K562 (cell line): ENCODE data around the gene IRF6. TPM values are rescaled to one million over a fixed set of nuclear protein-coding genes. Genes with fewer than 3 reads are reported as not detected.

ENCODE experiments used
- ATF1 ChIP-seq, 2 experiments: fragments of 450-650 bp in 1 of 2; IDR thresholded peaks; 2 replicates each; pipeline ENCODE4 v1.6.1; 2016; ENCODE audit warnings: missing compliant biosample characterization in 1 of 2, missing genetic modification characterization in 1 of 2
- CBFA2T3 ChIP-seq: fragments of 450-650 bp; IDR thresholded peaks from 2 replicates; pipeline ENCODE4 v1.6.1; 2017
- CCAR2 ChIP-seq: fragments of 200-400 bp; formaldehyde crosslinking; IDR thresholded peaks from 2 replicates; pipeline ENCODE4 v1.6.1; 2017; ENCODE audit warnings: mild to moderate bottlenecking, low read depth, low read length
- CTBP1 ChIP-seq: fragments of 450-650 bp; IDR thresholded peaks from 2 replicates; pipeline ENCODE4 v1.6.1; 2016; ENCODE audit warnings: borderline replicate concordance
- ELF2 ChIP-seq: fragments of 250-450 bp; sonication (Bioruptor Pico); IDR thresholded peaks from 2 replicates; pipeline ENCODE4 v1.5.0; 2021; ENCODE audit warnings: mild to moderate bottlenecking
- KLF6 ChIP-seq: fragments of 250-450 bp; sonication (Bioruptor Pico); IDR thresholded peaks from 2 replicates; pipeline ENCODE4 v1.4.0; 2020; ENCODE audit warnings: mild to moderate bottlenecking, moderate library complexity, borderline replicate concordance
- MAFF ChIP-seq: IDR thresholded peaks from 2 replicates; pipeline ENCODE4 v1.6.1; 2012; ENCODE audit warnings: low read length, improper control_type of control experiment
- RB1 ChIP-seq: fragments of 450-650 bp; IDR thresholded peaks from 2 replicates; pipeline ENCODE4 v1.6.1; 2017; ENCODE audit warnings: low read depth, mild to moderate bottlenecking
- SP2 ChIP-seq: IDR thresholded peaks from 2 replicates; pipeline ENCODE4 v1.6.1; 2011; ENCODE audit warnings: mild to moderate bottlenecking, low read depth, low read length, moderate library complexity; ENCODE audit not compliant: poor library complexity, severe bottlenecking; ENCODE audit errors: extremely low read depth
- ZNF507 ChIP-seq: conservative IDR thresholded peaks from 2 replicates; pipeline ENCODE4 v1.6.1; 2017; ENCODE audit warnings: missing genetic modification characterization, missing compliant biosample characterization
- ZNF699 ChIP-seq: fragments of 250-450 bp; sonication (Bioruptor Pico); IDR thresholded peaks from 2 replicates; pipeline ENCODE4 v1.8.0; 2021; ENCODE audit warnings: mild to moderate bottlenecking, moderate library complexity; ENCODE audit not compliant: insufficient replicate concordance
- polyA plus RNA-seq, 8 experiments: library from polyadenylated mRNA; depleted of rRNA in 4 of 8; stranded (reverse) in 5 of 8; unstranded in 3 of 8; fragments of >200 nt; fragmentation: Nextera tagmentation in 2 of 8; fragmentation: Illumina TruSeq in 1 of 8; extraction: Ambion mirVana in 2 of 8; extraction: Trizol in 1 of 8; gene quantifications; 2 replicates each; pipeline versions ENCODE4 v1.2.1 to v1.2.3, GENCODE V29; 2011 to 2014; ENCODE audit warnings: inconsistent platforms in 1 of 8, missing spikeins in 1 of 8
- total RNA-seq, 7 experiments: library from RNA; depleted of rRNA in 6 of 7; stranded (reverse); fragments of >200 nt in 6 of 7; fragmentation: Illumina TruSeq in 2 of 7; extraction: Trizol in 2 of 7; gene quantifications; 2 replicates each; pipeline versions ENCODE4 v1.2.1 to v1.2.3, GENCODE V29; 2011 to 2021; ENCODE audit warnings: low replicate concordance in 1 of 7
- TF ChIP-seq, protein P1 (sequence below): fragments of 250-450 bp; sonication (Bioruptor Pico); IDR thresholded peaks from 2 replicates; pipeline ENCODE4 v1.8.0; 2021; ENCODE audit warnings: mild to moderate bottlenecking, moderate library complexity
- TF ChIP-seq, protein P2 (sequence below): sonication (generic); formaldehyde crosslinking; IDR thresholded peaks from 2 replicates; pipeline ENCODE4 v1.8.0; 2022; ENCODE audit warnings: missing genetic modification reagents, mild to moderate bottlenecking, moderate library complexity, borderline replicate concordance
- TF ChIP-seq, protein P3 (sequence below): sonication (generic); formaldehyde crosslinking; IDR thresholded peaks from 2 replicates; pipeline ENCODE4 v1.8.0; 2022; ENCODE audit warnings: mild to moderate bottlenecking, missing genetic modification reagents, borderline replicate concordance
- TF ChIP-seq, protein P4 (sequence below): fragments of 450-650 bp; IDR thresholded peaks from 2 replicates; pipeline ENCODE4 v1.6.1; 2016; ENCODE audit warnings: borderline replicate concordance
- TF ChIP-seq, protein P5 (sequence below): fragments of 250-450 bp; sonication (Bioruptor Pico); IDR thresholded peaks from 2 replicates; pipeline ENCODE4 v1.5.0; 2021
- TF ChIP-seq, protein P6 (sequence below): fragments of 200-800 bp; sonication (Bioruptor generic); IDR thresholded peaks from 2 replicates; pipeline ENCODE4 v1.6.1; 2017; ENCODE audit warnings: missing genetic modification characterization, missing compliant biosample characterization

The IRF6 gene
- total and polyA plus RNA-seq, 9 of the 15 experiments (the other 6 are each of a cell fraction or from before 2014, with no cell fraction given) = 0.03 to 0.65 (median 0.17) TPM

DNA sequence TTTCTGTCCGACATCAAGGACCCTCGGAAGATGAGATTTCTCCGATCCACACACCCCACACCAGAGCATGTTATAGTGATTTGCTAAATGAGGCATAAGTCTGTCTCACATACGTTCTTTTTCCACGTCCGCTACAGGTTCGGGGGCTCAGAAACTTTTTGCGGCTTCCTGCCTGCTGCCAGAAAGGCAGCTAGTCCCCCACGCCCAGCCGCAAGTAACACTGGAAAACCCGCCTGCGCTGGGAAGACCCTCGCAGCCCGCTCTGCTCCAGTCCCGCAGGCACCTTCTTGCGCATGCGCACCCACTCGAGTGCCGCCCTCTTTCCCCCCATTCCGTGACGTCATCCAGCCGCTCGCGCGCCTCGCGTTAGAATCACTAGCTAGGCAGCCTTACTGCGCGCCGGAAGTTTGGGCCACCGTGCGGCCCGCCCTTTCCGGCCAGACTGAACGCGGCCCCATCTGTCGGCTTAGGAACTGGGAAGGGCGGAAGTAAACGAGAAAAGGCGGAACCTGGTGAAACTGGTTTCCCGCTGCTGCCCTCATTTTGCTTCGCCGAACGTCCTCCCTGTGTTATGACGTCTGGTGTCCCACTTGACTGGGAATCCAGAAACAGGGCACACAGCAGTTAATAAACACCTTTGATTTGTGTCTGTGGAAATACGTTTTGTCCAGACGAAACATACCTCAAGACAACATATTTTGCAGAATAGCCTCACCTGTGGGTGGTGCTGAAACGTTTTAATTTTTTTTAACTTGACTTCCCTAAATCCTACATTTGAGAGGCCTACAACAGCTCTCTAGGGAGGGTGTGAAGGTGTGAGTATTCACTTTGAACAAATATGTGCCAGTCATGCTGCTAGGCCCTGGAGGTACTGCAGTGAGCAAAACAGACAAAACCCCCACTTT, 21.4 kb downstream of the IRF6 start, which contains the start of gene C1orf74 (continued):
- TF ChIP-seq ATF1 (CRISPR knock-in tag; IDR thresholded peaks at IDR 0.05) = peak; percentile 90
- TF ChIP-seq ATF1 (tag; IDR thresholded peaks at IDR 0.05) = peak; percentile 99
- TF ChIP-seq, protein P1, sequence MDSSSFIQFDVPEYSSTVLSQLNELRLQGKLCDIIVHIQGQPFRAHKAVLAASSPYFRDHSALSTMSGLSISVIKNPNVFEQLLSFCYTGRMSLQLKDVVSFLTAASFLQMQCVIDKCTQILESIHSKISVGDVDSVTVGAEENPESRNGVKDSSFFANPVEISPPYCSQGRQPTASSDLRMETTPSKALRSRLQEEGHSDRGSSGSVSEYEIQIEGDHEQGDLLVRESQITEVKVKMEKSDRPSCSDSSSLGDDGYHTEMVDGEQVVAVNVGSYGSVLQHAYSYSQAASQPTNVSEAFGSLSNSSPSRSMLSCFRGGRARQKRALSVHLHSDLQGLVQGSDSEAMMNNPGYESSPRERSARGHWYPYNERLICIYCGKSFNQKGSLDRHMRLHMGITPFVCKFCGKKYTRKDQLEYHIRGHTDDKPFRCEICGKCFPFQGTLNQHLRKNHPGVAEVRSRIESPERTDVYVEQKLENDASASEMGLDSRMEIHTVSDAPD = no peak
- no peak for TF ChIP-seq CCAR2
- peak; percentile 31; the same call in 1 of the 2 replicates for TF ChIP-seq MAFF
- TF ChIP-seq CBFA2T3 = no peak
- TF ChIP-seq SP2 = peak; percentile 44
- peak; percentile 87 for TF ChIP-seq ELF2 (CRISPR knock-in tag)
- TF ChIP-seq KLF6 = no peak; the same call in 1 of the 2 replicates
- TF ChIP-seq, protein P2, sequence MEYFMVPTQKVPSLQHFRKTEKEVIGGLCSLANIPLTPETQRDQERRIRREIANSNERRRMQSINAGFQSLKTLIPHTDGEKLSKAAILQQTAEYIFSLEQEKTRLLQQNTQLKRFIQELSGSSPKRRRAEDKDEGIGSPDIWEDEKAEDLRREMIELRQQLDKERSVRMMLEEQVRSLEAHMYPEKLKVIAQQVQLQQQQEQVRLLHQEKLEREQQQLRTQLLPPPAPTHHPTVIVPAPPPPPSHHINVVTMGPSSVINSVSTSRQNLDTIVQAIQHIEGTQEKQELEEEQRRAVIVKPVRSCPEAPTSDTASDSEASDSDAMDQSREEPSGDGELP (CRISPR knock-in tag) = peak; percentile 95
- TF ChIP-seq, protein P3, sequence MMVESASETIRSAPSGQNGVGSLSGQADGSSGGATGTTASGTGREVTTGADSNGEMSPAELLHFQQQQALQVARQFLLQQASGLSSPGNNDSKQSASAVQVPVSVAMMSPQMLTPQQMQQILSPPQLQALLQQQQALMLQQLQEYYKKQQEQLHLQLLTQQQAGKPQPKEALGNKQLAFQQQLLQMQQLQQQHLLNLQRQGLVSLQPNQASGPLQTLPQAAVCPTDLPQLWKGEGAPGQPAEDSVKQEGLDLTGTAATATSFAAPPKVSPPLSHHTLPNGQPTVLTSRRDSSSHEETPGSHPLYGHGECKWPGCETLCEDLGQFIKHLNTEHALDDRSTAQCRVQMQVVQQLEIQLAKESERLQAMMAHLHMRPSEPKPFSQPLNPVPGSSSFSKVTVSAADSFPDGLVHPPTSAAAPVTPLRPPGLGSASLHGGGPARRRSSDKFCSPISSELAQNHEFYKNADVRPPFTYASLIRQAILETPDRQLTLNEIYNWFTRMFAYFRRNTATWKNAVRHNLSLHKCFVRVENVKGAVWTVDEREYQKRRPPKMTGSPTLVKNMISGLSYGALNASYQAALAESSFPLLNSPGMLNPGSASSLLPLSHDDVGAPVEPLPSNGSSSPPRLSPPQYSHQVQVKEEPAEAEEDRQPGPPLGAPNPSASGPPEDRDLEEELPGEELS = peak; percentile 69; the same call in 1 of the 2 replicates
- peak; percentile 62; the same call in 1 of the 2 replicates for TF ChIP-seq CTBP1
- peak; percentile 82 for TF ChIP-seq RB1
- TF ChIP-seq, protein P4, sequence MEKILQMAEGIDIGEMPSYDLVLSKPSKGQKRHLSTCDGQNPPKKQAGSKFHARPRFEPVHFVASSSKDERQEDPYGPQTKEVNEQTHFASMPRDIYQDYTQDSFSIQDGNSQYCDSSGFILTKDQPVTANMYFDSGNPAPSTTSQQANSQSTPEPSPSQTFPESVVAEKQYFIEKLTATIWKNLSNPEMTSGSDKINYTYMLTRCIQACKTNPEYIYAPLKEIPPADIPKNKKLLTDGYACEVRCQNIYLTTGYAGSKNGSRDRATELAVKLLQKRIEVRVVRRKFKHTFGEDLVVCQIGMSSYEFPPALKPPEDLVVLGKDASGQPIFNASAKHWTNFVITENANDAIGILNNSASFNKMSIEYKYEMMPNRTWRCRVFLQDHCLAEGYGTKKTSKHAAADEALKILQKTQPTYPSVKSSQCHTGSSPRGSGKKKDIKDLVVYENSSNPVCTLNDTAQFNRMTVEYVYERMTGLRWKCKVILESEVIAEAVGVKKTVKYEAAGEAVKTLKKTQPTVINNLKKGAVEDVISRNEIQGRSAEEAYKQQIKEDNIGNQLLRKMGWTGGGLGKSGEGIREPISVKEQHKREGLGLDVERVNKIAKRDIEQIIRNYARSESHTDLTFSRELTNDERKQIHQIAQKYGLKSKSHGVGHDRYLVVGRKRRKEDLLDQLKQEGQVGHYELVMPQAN = 0 out of 2 replicates have a peak, but pooled peaks have one; percentile 53
- no peak for TF ChIP-seq ZNF507 (tag)
- TF ChIP-seq, protein P5, sequence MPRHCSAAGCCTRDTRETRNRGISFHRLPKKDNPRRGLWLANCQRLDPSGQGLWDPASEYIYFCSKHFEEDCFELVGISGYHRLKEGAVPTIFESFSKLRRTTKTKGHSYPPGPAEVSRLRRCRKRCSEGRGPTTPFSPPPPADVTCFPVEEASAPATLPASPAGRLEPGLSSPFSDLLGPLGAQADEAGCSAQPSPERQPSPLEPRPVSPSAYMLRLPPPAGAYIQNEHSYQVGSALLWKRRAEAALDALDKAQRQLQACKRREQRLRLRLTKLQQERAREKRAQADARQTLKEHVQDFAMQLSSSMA (CRISPR knock-in tag) = no peak
- TF ChIP-seq, protein P6, sequence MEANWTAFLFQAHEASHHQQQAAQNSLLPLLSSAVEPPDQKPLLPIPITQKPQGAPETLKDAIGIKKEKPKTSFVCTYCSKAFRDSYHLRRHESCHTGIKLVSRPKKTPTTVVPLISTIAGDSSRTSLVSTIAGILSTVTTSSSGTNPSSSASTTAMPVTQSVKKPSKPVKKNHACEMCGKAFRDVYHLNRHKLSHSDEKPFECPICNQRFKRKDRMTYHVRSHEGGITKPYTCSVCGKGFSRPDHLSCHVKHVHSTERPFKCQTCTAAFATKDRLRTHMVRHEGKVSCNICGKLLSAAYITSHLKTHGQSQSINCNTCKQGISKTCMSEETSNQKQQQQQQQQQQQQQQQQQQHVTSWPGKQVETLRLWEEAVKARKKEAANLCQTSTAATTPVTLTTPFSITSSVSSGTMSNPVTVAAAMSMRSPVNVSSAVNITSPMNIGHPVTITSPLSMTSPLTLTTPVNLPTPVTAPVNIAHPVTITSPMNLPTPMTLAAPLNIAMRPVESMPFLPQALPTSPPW = peak; percentile 98
- TF ChIP-seq ZNF699 (CRISPR knock-in tag) = no peak
